HG03460 (cell line): ENCODE results near the gene IFNA10.
"Not testable (repeated sequence)": the region's sequence is repeated elsewhere in the genome, so short reads cannot be mapped to it uniquely, and the experiment has no call there.

Experiments
- ATAC-seq: cut with Tn5 transposase; IDR thresholded peaks from one replicate; pipeline ENCODE4 v1.9.1; 2021; ENCODE audit not compliant: unreplicated experiment

Gene IFNA10

DNA sequence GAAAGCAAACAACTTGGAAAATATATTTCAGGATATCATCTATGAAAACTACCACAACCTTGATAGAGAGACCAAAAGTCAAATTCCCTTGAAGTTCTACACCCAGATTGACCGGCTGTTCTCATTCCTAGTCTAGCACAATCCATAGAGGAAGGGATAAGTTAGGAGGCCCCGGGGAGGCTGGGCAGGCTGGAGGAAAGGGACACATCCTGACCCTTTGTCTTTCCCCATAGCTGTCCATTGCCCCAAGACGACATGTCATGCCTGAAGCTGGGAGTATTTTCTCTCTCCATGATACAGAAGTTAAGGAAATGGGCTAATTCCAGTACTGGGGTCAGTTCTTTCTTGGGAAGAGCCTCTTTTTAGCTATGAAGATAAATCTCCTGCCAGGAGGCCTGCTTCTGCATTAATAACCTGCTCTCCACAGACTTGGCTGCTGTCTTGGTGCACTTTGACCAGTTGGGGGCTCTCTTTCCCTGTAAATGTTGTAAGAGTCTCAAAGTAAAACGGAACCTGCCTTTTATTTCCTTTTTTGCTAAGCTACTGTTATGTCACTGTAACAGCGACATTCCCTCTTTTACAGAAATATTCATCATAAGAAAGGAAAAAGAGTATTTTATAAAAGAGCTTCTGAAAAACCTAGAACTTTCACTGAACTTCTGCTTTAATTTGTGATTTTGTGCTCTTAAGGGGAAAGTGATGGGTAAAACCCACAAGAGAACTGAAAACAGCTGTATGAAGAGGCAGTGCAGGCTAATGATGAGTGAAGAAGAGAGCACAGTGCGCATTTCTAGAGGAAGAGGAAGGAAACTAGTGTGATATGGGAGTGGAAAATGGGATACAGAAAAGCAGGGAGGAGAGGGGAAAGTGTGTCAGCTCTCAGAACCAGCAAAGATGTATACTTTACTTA lies 11.8 kb downstream of the IFNA10 start:
- peak; percentile 87 for ATAC-seq

DNA sequence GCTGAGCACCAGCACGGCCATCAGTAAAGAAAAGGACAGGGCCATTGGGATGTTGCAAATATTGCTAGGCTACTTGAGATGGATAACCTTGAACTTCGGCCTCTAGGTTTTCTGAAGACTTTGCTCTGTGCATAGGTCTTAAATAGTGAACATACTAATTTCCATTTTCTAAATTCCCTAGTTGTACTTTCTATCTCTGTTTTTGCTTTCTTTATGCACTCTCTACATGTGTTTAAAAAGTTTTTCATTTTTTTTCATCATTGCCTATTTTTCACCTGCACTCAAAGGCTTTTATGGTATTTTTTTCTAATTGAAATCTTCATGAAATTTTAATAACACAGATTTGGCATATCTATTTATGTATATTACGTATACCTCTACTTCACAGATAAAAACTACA lies 19.5 kb downstream of the IFNA10 start, which contains the start of gene IFNA4:
Gene IFNA4 (minus strand): TSS at position 101 of the 400 bp plus-strand sequence. CDS start 56 bp downstream, at position 45.
- not testable (repeated sequence) for ATAC-seq

DNA sequence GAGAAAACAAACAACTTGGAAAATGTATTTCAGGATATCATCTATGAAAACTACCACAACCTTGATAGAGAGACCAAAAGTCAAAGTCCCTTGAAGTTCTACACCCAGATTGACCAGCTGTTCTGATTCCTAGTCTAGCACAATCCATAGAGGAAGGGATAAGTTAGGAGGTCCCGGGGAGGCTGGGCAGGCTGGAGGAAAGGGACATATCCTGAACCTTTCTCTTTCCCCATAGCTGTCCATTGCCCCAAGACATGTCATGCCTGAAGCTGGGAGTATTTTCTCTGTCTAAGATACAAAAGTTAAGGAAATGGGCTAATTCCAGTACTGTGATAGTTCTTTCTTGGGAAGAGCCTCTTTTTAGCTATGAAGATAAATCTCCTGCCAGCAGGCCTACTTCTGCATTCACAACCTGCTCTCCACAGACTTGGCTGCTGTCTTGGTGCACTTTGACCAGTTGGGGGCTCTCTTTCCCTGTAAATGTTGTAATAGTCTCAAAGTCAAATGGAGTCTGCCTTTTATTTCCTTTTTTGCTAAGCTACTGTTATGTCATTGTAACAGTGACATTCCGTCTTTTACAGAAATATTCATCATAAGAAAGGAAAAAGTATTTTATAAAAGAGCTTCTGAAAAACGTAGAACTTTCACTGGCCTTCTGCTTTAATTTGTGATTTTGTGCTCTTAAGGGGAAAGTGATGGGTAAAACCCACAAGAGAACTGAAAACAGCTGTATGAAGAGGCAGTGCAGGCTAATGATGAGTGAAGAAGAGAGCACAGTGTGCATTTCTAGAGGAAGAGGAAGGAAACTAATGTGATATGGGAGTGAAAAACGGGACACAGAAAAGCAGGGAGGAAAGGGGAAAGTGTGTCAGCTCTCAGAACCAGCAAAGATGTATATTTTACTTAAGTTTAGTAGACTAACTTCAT lies 23.9 kb downstream of the IFNA10 start:
- ATAC-seq, result peak; percentile 84

DNA sequence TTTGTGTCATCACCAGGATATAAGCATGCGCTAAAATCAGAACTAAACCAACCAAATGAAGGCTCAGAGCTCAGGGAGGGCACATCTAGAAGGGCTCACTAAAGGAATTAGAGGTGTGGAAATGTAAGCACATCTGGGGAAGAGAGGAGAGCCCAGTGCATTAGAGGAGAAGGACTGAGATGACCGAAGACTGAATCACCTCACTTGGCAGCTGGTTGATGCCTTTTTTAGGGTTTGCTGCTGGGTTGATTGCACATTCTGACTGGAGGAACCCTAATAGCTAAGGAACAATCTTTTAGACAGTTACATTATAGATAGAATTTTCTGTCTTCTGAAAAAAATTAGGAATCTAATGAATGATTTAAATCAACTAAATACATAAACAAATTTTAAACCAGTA lies 32.3 kb downstream of the IFNA10 start:
- no peak for ATAC-seq

DNA sequence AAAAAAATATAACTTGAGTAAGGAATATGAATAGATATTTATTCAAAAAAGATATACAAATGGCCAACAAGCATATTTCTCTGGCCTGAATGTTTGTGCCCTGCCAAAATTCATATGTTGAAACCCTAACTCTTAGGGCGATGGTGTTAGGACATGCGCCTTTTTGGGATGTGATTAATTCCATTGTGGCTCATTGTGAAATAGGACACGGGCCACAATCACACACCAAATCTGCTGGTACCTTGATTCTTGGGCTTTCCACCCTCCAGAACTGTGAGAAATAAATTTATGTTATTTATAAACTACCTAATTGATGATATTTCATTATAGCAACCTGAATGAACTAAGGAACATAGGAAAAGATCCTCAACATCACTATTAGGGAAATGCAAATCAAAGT lies 34.8 kb downstream of the IFNA10 start:
- no peak for ATAC-seq

DNA sequence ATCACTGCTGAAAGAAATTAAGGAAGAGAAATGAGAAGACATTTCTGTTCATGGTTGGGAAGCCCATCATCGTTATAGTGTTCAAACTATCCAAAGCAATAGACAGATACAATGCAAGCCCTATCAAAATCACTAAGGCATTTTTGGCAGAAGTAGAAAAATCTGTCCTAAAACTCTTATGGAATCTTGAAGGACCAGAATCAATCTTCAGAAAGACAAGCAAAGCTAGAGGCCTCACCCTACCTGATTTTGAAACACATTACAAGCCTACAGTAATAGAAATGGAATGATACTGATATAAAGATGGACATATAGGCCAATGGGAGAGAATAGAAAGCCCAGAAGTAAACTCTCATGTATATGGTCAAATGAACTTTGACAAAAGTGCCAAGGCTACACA lies 35.6 kb downstream of the IFNA10 start:
- ATAC-seq, result no peak

DNA sequence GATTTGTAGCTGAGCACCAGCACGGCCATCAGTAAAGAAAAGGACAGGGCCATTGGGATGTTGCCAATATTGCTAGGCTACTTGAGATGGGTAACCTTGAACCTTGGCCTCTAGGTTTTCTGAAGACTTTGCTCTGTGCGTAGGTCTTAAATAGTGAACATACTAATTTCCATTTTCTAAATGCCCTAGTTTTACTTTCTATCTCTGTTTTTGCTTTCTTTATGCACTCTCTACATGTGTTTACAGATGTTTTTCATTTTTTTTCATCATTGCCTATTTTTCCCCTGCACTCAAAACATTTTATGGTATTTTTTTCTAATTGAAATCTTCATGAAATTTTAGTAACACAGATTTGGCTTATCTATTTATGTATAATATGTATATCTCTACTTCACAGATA lies 40.4 kb downstream of the IFNA10 start, which contains the start of gene IFNA21:
Gene IFNA21 (minus strand): TSS at position 101 of the 400 bp plus-strand sequence. CDS start 48 bp downstream, at position 53.
- ATAC-seq, result not testable (repeated sequence)

DNA sequence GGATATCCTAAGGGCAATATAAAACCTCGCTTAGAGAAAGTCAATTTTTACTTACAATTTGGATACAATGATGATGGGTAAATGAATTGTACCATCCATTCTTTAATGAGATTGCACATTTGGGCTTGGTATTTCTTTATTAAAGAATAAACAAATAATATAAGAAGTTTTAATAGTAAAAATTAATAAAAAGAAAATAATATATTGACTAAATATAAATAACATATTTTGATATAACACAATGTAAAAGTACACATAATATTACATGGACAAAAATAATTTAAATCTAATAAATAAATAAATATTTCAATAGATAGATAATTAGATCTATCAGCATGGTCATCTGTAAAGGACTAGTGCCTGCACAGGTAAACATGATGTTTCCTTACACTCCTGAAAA lies 41.4 kb downstream of the IFNA10 start:
- ATAC-seq, result no peak

DNA sequence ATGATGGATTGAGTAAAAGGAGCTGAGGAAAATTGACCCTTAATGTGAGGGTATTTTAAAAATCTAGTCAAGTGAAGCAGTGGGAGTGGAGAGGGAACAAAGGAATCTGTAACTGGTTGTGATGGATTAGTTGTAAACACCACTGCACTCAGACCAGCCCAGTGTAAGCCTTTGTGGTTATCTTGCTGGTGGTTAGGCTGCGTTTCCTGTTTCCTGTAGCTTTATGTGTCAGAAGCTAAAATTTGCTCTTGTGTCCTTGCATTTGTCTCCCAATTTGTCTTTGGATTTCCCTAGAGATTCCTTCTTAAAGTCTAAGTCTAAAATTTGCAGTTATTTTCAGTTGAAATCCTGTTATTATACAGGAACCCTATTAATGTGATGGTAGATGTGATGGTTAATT lies 46.8 kb downstream of the IFNA10 start:
- ATAC-seq, result peak; percentile 98
